Loucy (cell line): ENCODE data around the gene NLRP9.

Experiments
- EZH2phosphoT487 ChIP-seq: fragments of 200-600 bp; IDR thresholded peaks from 2 replicates; pipeline ENCODE4 v1.6.1; 2018; ENCODE audit warnings: antibody characterized with exemption, mild to moderate bottlenecking, moderate library complexity, borderline replicate concordance
- TF ChIP-seq, protein P1 (sequence below): fragments of 200-600 bp; sonication (generic); conservative IDR thresholded peaks from 2 replicates; pipeline ENCODE4 v1.5.1; 2014; ENCODE audit warnings: mild to moderate bottlenecking, antibody characterized with exemption, low read length

- TF ChIP-seq, protein P1, sequence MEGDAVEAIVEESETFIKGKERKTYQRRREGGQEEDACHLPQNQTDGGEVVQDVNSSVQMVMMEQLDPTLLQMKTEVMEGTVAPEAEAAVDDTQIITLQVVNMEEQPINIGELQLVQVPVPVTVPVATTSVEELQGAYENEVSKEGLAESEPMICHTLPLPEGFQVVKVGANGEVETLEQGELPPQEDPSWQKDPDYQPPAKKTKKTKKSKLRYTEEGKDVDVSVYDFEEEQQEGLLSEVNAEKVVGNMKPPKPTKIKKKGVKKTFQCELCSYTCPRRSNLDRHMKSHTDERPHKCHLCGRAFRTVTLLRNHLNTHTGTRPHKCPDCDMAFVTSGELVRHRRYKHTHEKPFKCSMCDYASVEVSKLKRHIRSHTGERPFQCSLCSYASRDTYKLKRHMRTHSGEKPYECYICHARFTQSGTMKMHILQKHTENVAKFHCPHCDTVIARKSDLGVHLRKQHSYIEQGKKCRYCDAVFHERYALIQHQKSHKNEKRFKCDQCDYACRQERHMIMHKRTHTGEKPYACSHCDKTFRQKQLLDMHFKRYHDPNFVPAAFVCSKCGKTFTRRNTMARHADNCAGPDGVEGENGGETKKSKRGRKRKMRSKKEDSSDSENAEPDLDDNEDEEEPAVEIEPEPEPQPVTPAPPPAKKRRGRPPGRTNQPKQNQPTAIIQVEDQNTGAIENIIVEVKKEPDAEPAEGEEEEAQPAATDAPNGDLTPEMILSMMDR: no peak
- TF ChIP-seq EZH2phosphoT487: no peak
Observed at GRCh38 chr19:55738302-55738701, at the start of gene NLRP9.
